Effector memory CD8-positive, alpha-beta T cell (primary cell): ENCODE data around the gene CALY.

ENCODE experiments used
- ATAC-seq: fragments of 150-1000 bp; cut with Tn5 transposase; replicated peaks from 2 replicates; pipeline ENCODE4 v1.10.0; 2021; ENCODE audit warnings: mild to moderate bottlenecking, moderate library complexity
- DNase-seq, 3 experiments: peaks; one replicate each; pipeline ENCODE4 v3.0.0; 2021
- H3K27ac Mint-ChIP-seq, 2 donors: one replicate each; pipeline ENCODE4 v1.8.0; 2022; ENCODE audit warnings: mild to moderate bottlenecking in 2 of 2, mixed read lengths in 2 of 2, moderate library complexity in 2 of 2
- H3K27me3 Mint-ChIP-seq, 2 donors: one replicate each; pipeline ENCODE4 v1.8.0; 2022; ENCODE audit warnings: mixed read lengths in 2 of 2
- H3K36me3 Mint-ChIP-seq: one replicate; pipeline ENCODE4 v1.8.0; 2022; ENCODE audit warnings: mild to moderate bottlenecking, moderate library complexity, mixed read lengths; ENCODE audit not compliant: insufficient read depth
- H3K4me1 Mint-ChIP-seq, 2 donors: one replicate each; pipeline ENCODE4 v1.8.0; 2022; ENCODE audit warnings: low read depth in 2 of 2, mixed read lengths in 2 of 2
- H3K4me3 Mint-ChIP-seq, 2 donors: one replicate each; pipeline ENCODE4 v1.8.0; 2022; ENCODE audit warnings: mild to moderate bottlenecking in 2 of 2, mixed read lengths in 2 of 2, moderate library complexity in 2 of 2
- H3K9me3 Mint-ChIP-seq, 2 donors: one replicate each; pipeline ENCODE4 v1.8.0; 2022; ENCODE audit warnings: mixed read lengths in 2 of 2

The CALY gene

DNA sequence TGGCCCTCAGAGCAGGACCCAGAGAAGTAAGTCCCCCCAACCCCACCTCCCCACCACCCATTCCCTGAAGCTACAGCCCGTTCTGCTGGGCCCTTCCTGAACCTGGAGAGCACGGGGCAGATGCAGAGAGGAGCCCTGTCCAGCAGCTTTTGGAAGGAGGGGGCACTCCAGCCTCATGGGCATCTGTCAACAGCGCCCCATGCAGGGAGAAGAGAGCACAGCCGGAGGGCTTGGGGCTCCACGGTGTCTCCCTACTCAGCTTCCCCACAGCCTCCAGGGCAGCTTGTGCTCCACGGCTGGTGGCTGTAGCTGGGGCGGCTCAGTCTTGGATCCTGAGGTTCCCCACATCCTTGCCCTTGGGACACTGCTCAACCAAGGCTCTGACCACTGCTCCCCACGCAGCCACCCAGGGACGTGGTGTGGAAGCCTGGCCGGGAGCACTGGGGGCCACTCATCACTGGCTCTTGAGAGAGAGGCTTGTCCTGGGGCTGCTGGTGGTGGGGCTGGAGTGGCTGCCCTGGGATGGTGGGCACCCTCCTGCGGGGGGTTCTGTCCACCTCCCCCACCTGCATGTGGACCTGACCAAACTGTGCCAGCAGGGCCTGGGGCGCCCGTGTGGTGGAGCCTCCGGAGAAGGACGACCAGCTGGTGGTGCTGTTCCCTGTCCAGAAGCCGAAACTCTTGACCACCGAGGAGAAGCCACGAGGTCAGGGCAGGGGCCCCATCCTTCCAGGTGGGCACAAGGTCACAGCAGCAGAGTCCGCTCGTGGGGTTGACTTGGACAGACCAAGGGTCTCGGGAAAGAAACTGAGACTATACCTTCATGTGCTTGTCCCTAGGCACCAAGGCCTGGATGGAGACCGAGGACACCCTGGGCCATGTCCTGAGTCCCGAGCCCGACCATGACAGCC is 15.0 kb upstream of the CALY start:
- DNase-seq (no peak), ATAC-seq (no peak)
- Mint-ChIP-seq H3K4me1 (peaks cover 0 to 7% of the 10 kb centered on the region in 2 donors), H3K27ac (no peak overlapping the region), H3K9me3 (no peaks in the 10 kb centered on the region), H3K36me3 (no peaks in the 10 kb centered on the region), H3K4me3 (no peak overlapping the region), H3K27me3 (peaks cover 9 to 23% of the 10 kb centered on the region in 2 donors)

DNA sequence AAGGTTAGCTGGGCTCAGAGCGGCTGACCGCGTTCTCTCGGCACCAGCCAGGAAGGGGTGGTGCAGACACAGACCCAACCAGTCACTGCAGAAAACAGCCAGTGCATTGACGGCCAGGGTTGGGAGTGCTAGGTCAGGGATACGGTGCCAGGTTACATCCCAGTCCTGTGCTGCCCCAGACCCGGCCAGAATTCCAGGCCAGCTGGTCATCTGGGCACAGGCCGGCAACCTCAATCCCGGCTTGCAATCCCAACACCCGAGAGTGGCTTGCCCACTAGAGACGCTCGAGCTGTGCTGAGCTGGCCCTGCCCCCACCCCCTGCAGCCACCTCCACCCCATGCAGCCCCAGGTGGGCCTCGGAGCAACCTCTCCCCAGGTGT is 14.2 kb upstream of the CALY start:
- Mint-ChIP-seq H3K4me1 (peaks cover 0 to 4% of the 10 kb centered on the region in 2 donors), H3K27ac (no peak overlapping the region), H3K9me3 (no peaks in the 10 kb centered on the region), H3K27me3 (peaks cover 17 to 30% of the 10 kb centered on the region in 2 donors), H3K4me3 (no peak overlapping the region), H3K36me3 (no peaks in the 10 kb centered on the region)
- DNase-seq (no peak), ATAC-seq (no peak)

DNA sequence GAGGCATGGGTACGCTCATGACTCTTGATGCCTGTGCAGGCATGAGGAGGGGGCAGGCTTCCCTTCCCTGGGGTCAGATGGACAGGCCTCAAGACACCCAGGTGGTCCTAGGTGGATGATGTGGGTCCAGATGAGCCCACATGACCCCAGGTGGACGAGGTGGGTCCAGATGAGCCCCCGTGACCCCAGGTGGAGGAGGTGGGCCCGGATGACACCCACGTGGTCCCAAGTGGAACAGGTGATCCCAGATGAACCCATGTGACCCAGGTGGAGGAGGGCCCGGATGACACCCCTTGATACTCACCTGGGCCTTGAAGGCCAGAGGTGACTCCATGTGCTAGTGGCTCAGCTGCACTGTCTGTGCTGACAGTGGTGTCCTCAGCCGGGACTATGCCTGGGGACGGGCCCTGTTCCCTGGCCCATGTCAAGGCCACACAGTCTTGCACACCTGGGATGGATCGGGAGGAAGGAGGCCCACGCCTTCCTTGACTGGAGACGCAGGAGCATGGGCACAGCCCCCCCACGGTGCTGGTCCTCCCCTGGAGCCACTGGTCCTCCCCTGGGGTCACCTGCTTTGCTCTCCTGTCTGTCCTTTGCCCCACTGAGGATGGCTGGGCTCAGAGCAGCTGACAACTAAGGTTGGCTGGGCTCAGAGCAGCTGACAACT is 13.7 kb upstream of the CALY start:
- H3K27me3 Mint-ChIP-seq, result peaks cover 22 to 35% of the 10 kb centered on the region in 2 donors
- DNase-seq (no peak), ATAC-seq (no peak)
- no peak overlapping the region for H3K4me3 Mint-ChIP-seq
- no peaks in the 10 kb centered on the region for H3K36me3 Mint-ChIP-seq
- no peaks in the 10 kb centered on the region for H3K9me3 Mint-ChIP-seq
- H3K27ac Mint-ChIP-seq, result no peak overlapping the region
- peaks cover 0 to 4% of the 10 kb centered on the region in 2 donors for H3K4me1 Mint-ChIP-seq

DNA sequence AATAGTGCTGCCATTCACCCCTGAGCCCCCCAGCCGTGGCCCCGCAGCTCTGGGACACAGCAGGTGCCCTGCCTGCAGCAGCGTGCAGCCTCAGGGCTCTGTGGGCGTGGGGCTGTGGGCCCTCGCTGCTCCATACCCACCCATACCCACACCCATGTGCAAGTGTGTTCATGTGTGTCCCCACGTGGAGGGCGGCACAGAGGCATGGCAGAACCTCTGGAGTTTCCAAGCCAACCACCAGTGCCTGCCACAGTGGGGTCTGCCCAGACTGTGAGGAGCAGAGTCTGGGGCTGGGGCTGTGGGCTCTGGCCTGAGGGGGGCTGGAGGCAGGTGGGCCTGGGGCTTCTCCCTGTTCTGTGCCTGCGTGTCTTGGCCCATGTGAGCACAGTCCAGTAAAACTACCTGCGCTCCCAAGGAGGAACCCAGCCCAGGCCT is 12.9 kb upstream of the CALY start:
- no peak overlapping the region for H3K4me3 Mint-ChIP-seq
- H3K9me3 Mint-ChIP-seq, result no peaks in the 10 kb centered on the region
- no peak overlapping the region for H3K27ac Mint-ChIP-seq
- ATAC-seq (no peak), DNase-seq (no peak)
- H3K4me1 Mint-ChIP-seq, result peaks cover 0 to 4% of the 10 kb centered on the region in 2 donors
- H3K36me3 Mint-ChIP-seq, result no peaks in the 10 kb centered on the region
- H3K27me3 Mint-ChIP-seq, result peaks cover 28 to 43% of the 10 kb centered on the region in 2 donors

DNA sequence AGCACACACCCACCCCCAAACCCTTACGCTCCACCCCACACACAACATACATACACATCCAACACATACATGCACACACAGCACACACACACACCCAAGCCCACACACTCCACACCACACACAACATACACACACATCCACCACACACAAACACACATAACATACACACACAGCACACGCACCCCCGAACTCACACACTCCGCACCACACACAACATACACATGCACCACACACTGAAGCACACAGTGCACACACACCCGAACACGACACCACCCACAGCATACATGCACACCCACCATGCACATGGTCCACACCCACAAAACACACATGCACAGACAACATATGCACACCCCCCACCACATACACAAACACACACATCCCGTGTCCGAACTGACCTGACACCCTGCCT is 12.5 kb upstream of the CALY start:
- ATAC-seq (no peak), DNase-seq (no peak)
- Mint-ChIP-seq H3K27ac (no peak overlapping the region), H3K27me3 (peaks cover 28 to 48% of the 10 kb centered on the region in 2 donors), H3K4me1 (peaks cover 0 to 4% of the 10 kb centered on the region in 2 donors), H3K4me3 (no peak overlapping the region), H3K36me3 (no peaks in the 10 kb centered on the region), H3K9me3 (no peaks in the 10 kb centered on the region)

DNA sequence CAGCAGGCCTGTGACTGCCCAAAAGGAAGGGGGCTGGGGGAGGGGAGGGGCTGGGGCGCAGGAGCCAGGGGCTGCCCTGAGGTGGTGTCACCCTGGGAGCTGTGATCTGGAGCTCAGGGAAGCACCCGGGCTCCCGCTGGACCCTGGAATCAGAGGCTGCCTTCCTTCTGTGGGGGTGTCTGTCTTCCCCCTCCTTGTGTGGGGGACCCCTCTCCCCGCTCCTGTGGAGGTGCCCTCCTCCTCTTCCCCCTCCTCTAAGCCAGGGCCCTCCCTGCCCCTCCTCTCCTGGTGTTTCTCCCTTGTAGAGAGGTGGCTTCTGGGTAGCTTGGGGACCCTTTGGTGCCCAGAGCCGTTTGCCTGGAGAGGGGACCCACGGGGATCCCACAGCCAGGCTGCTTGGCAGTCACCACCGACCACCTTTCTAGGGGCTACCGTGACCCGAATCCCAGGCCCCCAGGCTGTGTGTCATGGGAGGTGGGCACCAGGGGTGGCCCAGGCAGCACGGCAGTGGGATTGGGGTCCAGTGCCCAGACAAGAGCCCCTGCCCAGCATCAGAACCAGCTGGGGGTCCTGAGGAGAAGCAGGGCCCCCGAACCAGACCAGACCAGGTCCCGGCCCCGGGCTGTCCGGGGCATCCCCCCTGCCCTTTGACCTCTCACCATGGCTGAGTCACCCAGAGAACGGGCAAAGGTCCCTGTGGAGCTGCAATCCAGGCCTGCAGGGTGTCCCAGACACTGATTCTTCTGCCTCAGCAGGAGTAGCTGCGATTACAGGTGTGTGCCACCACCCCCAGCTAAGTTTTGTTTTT is 11.2 kb upstream of the CALY start:
- Mint-ChIP-seq H3K4me1 (peaks cover 0 to 4% of the 10 kb centered on the region in 2 donors), H3K4me3 (no peak overlapping the region), H3K9me3 (no peaks in the 10 kb centered on the region), H3K27me3 (peaks cover 34 to 60% of the 10 kb centered on the region in 2 donors), H3K36me3 (no peaks in the 10 kb centered on the region), H3K27ac (no peak overlapping the region)
- DNase-seq (no peak), ATAC-seq (no peak)

DNA sequence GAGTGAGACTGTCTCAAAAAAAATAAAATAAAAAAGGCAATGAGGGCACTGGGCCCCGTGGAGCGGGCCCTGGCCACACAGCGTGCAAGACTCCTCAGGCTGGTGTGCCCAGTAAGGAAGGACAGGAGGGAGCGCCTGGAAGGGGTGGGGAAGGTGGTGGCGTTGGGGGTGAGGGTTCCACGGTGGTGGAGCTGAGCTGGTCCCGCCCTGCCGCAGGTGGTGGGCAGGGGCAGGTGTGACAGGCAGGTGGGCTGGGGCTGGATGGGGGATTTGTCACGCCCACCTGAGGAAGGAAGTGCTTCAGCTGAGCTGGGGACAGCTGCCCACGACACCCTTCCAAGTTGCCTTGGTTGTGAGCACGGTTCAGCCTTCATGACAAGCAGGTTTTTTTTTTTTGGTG is 9.7 kb upstream of the CALY start:
- no peak overlapping the region for H3K27ac Mint-ChIP-seq
- peaks cover 42 to 70% of the 10 kb centered on the region in 2 donors for H3K27me3 Mint-ChIP-seq
- no peaks in the 10 kb centered on the region for H3K9me3 Mint-ChIP-seq
- H3K4me3 Mint-ChIP-seq, result no peak overlapping the region
- no peaks in the 10 kb centered on the region for H3K36me3 Mint-ChIP-seq
- DNase-seq, result no peak
- H3K4me1 Mint-ChIP-seq, result peaks cover 0 to 4% of the 10 kb centered on the region in 2 donors
- ATAC-seq, result no peak

DNA sequence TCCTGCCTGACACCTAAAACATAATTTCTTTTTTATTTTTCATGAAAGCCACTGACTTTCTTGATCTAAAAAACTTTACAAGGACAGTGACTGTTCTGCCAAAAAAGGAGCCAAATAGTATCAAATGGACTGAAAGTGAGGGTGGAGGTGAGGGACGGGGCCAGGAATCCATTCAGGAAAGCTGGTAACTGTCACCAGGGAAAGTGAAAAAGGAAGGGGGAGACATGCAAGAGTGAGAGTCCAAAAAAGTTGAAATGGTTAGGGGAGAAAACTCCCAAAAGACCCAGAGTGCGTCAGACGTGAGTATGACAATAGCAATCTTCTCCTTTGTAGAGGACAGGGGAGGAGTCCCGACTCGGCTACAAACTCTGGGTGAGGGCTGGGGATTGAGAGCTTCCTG is 7.5 kb upstream of the CALY start:
- no peak for ATAC-seq
- H3K27me3 Mint-ChIP-seq, result peaks cover 39 to 57% of the 10 kb centered on the region in 2 donors
- peaks cover 0 to 2% of the 10 kb centered on the region in 2 donors for H3K4me1 Mint-ChIP-seq
- no peaks in the 10 kb centered on the region for H3K9me3 Mint-ChIP-seq
- no peak overlapping the region for H3K4me3 Mint-ChIP-seq
- no peak overlapping the region for H3K27ac Mint-ChIP-seq
- no peak for DNase-seq
- no peaks in the 10 kb centered on the region for H3K36me3 Mint-ChIP-seq

DNA sequence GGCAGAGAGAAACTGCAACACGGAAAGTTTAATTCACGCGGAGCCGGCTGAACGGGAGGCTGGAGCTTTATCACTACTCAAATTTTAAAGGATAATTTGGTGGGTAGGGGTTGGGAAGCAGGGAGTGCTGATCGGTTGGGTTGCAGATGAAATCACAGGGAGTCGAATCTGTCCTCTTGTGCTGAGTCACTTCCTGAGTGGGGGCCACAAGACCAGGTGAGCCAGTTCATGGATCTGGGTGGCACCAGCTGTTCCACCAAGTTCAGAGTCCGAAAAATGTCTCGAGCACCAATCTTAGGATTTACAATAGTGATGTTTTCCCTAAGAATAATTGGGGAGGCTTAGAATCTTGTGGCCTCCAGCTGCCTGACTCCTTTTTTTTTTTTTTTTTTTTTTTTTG is 6.9 kb upstream of the CALY start:
- H3K4me3 Mint-ChIP-seq, result no peak overlapping the region
- no peaks in the 10 kb centered on the region for H3K4me1 Mint-ChIP-seq
- H3K27me3 Mint-ChIP-seq, result peaks cover 34 to 50% of the 10 kb centered on the region in 2 donors
- DNase-seq (no peak), ATAC-seq (no peak)
- H3K9me3 Mint-ChIP-seq, result no peaks in the 10 kb centered on the region
- no peaks in the 10 kb centered on the region for H3K36me3 Mint-ChIP-seq
- no peak overlapping the region for H3K27ac Mint-ChIP-seq

DNA sequence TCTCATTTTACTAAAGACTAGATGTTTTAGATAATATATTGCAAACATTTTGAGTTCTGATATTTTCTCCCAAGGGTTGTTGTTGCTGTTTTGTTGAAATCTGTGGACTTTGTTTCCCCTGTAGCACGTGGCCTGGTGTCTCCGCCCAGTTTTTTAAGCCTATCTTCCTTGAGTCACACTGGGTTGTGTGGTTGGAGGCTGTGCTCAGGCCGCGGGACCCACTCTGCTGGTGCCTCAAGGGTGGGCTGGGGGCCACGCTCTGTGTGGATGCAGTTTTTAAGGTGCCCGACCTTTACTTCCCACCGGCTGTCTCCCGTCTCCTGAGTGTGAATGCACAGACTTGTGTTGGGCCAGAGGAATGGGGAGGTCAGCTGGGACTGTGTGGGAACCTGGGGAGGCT is 6.2 kb upstream of the CALY start:
- H3K27me3 Mint-ChIP-seq, result peaks cover 34 to 50% of the 10 kb centered on the region in 2 donors

DNA sequence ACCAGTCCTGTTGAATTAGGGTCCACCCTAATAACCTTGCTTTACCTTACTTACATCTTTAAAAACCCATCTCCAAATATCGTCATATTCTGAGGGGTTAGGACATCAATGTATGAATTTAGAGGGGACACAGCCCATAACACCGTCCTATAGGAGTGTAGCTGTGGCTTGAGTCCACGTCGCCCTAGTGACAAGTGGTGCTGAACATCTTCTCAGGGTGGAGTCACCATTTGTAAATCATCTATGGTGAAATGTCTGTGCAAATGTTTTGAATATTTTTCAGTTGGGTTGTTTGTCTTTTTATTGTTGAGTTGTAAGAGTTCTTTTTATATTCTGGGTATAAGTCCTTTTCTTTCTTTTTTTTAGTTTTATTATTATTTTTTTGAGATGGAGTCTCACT is 5.3 kb upstream of the CALY start:
- DNase-seq (no peak), ATAC-seq (no peak)
- Mint-ChIP-seq H3K36me3 (no peaks in the 10 kb centered on the region), H3K4me1 (no peaks in the 10 kb centered on the region), H3K9me3 (no peaks in the 10 kb centered on the region), H3K4me3 (no peak overlapping the region), H3K27me3 (peaks cover 34 to 50% of the 10 kb centered on the region in 2 donors), H3K27ac (no peak overlapping the region)

More for the DNA sequence above, 6.2 kb upstream of the CALY start:
- Mint-ChIP-seq H3K36me3 (no peaks in the 10 kb centered on the region), H3K4me3 (no peak overlapping the region), H3K9me3 (no peaks in the 10 kb centered on the region), H3K4me1 (no peaks in the 10 kb centered on the region), H3K27ac (no peak overlapping the region)
- no peak for ATAC-seq
- no peak for DNase-seq

DNA sequence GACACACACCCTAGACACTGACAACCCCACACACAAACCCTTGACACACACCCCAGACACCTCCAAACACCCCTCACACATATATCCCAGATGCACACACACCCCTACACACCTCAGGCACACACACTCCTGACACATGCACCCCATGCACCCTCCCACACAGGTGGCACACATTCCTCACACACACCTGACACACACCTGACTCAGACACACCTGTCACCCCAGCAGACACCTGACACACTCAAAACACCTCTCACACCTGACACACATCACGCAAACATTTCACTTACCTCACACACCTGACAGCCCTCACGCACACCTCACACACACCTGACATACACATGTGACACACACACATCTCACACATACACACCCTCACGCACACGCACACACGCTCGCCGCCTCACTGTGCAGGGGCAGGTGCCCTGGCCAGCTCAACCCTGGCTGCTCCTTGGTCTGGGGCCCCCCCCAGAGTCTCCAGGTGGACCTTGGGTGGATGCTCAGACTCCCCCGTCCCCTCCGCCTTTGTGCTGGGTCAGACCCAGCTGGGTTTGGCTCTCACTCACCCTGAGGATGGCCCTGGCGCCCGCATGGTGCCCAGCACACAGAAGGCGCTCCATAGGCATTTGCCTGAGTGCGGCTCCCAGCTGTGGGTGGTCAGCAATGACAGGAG is 3.1 kb upstream of the CALY start:
- Mint-ChIP-seq H3K36me3 (peaks cover 8% of the 10 kb centered on the region), H3K4me3 (no peak overlapping the region), H3K27ac (no peak overlapping the region), H3K4me1 (peaks cover under 1% of the 10 kb centered on the region in 2 donors), H3K27me3 (peaks cover 14 to 29% of the 10 kb centered on the region in 2 donors), H3K9me3 (no peaks in the 10 kb centered on the region)
- ATAC-seq, result no peak
- DNase-seq, result no peak
